HG03095 (cell line): ENCODE results near the gene TUBA1C.
"Not testable (repeated sequence)": the region's sequence is repeated elsewhere in the genome, so short reads cannot be mapped to it uniquely, and the experiment has no call there.

Experiments
- ATAC-seq: cut with Tn5 transposase; IDR thresholded peaks from one replicate; pipeline ENCODE4 v1.9.1; 2021; ENCODE audit warnings: moderate library complexity; ENCODE audit not compliant: unreplicated experiment

TUBA1C gene

GRCh38 chr12:49255456-49255855 lies 9.4 kb upstream of the TUBA1C start:
- not testable (repeated sequence) for ATAC-seq

DNA sequence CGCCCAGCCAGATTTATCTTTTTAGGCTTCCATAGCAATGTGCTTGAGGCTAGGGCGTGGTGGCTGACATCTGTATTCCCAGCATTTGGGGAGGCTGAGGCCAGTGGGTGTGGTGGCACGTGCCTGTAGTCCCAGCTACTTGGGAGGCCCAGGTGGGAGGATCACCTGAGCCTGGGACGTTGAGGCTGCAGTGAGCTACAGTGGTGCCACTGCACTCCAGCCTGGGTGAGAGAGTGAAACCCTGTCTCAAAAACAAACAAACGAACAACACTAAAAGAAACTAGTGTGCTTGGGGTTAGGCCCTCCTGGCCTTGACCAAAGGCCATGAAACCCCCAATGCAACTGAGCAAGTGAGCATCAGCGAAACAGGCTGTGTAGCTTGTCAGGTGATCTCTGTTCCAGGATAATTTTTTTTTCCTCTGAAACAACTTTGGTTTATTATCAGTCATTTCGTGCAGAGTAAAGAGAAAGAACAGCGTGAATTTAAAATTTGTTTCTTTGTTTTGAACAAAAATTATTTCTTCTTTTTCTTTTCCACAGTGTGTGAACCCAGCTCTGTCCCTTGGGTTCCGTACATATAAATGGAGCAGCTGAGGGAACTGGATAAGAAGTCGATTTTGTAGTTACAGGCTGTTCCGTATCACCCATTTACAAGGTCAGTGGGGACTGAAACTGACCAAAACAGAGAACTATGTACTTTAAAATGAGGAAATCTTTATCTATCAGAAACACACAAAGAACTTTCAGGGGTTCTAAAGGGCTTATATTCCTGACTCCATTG lies 8.8 kb upstream of the TUBA1C start:
- ATAC-seq, result no peak

DNA sequence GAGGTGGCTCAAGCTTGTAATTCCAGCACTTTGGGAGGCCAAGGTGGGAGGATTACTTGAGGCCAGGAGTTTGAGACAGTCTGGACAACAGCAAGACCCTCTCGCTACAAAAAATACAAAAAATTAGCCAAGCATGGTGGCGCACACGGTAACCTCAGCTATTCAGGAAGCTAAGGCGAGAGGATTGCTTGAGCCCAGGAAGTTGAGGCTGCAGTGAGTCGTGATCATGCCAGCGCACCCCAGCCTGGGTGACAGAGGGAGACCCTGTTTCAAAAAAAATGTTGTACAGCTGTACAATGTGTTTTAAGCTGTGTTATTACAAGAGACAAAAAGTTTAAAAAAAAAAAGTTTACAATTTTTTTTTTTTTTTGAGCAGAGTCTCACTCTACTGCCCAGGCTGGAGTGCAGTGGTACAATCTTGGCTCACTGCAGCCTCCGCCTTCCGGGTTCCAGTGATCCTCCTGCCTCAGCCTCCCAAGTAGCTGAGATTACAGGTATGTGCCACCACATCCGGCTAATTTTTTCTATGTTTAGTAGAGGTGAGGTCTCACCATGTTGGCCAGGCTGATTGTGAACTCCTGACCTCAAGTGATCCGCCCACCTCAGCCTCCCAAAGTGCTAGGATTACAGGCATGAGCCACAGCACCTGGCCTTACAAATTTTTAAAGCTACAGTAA lies 7.2 kb upstream of the TUBA1C start:
- not testable (repeated sequence) for ATAC-seq

DNA sequence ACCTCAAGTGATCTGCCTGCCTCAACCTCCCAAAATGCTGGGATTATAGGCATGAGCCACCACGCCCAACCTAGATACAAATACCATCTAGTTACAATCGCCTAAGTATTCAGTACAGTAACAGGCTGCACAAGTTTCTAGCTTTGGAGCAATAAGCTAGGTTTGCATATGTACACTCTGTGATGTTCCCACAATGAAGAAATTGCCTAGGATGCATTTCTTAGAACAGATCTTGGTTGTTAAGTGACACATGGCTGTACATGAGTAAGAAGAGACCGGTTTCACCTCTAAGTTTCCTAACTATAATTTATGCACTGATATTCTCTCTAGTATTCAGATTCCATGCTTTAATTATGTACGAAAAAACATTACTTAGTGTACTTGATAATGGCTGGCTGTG lies 5.4 kb upstream of the TUBA1C start:
- ATAC-seq, result no peak

DNA sequence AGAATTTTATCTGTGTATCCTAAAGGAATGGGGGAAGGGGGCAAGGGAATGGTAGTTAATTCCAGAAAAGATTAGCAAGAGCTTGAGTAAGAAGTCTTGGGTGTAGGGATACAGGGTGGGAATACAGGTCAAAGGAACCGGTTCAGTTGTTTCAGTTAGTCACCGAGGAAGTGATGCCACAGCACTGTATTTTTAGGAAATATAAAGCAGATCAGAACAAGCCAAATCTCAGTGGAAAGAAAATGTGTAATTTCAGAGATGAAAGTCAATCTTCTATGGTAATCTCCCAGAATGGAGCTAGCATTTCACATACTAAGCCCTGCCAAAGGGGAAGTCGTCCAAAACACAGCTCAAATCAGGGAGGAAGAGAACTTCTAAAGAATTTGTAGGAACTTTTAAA lies 4.7 kb upstream of the TUBA1C start:
- ATAC-seq, result no peak

DNA sequence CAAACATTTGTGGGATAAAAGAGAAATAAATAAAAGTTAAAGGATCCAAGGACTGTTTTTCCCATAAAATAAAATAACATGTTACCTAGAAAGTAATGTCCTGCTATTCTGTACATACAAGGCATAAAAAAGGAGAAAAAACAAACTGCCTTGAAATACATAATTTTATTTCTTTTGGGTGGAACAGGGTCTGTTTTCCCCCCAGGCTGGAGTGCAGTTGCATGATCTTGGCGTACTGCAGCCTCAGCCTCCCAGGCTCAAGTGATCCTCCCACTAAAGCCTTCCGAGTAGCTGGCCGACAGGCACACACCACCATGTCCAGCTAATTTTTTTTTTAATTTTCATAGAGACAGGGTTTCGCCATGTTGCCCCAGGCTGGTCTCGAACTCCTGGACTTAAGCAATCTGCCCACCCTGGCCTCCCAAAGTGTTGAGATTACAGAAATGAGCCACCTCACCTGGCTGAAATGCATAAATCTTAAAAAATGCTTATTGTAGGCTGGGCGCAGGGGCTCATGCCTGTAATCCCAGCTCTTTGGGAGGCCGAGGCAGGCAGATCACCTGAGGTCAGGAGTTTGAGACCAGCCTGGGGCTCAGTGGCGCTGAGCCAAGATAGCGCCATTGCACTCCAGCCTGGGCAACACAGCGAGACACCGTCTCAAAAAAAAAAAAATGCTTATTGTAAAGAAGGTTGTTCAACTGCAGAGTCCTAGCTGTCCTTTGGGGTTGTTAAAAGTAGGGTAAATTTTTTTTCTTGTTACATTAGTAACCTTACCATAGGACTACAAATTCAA lies 4.1 kb upstream of the TUBA1C start:
- ATAC-seq, result no peak

GRCh38 chr12:49261721-49262120 lies 3.2 kb upstream of the TUBA1C start:
- no peak for ATAC-seq

DNA sequence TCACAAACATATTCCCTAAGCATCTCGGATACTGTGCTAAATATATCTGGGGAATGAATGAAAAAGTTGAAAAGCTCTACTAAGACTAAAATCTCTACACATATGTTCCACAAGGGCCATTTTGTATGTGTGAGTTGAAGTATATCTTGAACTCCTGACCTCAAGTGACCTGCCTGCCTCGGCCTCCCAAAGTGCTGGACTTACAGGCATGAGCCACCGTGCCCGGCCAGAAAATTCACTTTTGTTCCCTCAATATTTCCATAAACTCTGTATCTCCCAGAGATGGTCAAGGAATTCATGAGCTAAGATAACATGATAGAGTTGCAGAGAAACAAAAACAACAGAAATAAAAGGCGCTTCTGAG lies 1.5 kb upstream of the TUBA1C start:
- ATAC-seq, result no peak

DNA sequence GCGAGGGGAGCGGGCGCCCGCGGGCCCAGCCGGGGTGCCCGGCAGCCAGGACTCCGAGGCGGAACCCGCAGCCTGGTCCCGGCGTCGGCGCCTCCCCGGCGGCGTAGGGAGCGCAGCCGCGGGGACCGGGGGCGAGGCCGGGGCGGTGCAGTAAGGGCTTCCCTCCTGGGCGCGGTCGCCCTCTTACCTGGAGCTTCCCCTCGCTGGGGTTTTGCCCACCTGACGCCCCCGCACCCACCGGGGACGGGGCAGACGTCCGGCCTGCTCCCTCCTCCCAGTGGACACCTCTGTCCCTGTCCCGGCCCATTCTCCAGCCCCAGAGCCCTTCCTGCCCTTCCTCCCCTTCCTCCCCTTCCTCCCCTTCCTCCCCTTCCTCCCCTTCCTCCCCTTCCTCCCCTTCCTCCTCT lies 413 bp upstream of the TUBA1C start:
- ATAC-seq, result peak; percentile 15

- ATAC-seq, result not testable (repeated sequence)
Observed at GRCh38 chr12:49269191-49269590, 4.3 kb downstream of the TUBA1C start.

DNA sequence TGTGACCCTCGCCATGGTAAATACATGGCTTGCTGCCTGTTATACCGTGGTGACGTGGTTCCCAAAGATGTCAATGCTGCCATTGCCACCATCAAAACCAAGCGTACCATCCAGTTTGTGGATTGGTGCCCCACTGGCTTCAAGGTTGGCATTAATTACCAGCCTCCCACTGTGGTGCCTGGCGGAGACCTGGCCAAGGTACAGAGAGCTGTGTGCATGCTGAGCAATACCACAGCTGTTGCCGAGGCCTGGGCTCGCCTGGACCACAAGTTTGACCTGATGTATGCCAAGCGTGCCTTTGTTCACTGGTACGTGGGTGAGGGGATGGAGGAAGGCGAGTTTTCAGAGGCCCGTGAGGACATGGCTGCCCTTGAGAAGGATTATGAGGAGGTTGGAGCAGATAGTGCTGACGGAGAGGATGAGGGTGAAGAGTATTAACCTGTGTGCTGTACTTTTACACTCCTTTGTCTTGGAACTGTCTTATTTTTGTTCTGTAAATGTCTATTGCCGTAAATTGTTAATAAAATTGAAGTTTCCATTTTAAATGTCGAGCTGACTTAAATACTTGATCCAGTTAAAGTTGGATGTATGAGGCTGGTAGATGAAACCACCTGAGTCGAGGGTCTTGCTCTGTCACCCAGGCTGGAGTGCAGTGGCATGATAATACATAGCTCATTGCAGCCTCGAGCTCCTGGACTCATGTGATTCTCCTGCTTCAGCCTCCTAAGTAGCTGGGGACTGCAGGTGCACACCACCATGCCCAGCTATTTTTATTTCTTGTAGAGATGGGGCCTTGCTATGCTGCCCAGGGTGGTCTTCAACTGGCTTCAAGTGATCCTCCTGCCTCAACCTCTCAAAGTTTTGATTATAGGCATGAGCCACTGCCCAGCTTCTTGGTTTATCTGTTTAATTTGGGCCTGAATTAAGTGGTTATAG lies 8.2 kb downstream of the TUBA1C start:
- ATAC-seq, result no peak

- no peak for ATAC-seq
Observed at GRCh38 chr12:49273726-49274395, 9.0 kb downstream of the TUBA1C start.

DNA sequence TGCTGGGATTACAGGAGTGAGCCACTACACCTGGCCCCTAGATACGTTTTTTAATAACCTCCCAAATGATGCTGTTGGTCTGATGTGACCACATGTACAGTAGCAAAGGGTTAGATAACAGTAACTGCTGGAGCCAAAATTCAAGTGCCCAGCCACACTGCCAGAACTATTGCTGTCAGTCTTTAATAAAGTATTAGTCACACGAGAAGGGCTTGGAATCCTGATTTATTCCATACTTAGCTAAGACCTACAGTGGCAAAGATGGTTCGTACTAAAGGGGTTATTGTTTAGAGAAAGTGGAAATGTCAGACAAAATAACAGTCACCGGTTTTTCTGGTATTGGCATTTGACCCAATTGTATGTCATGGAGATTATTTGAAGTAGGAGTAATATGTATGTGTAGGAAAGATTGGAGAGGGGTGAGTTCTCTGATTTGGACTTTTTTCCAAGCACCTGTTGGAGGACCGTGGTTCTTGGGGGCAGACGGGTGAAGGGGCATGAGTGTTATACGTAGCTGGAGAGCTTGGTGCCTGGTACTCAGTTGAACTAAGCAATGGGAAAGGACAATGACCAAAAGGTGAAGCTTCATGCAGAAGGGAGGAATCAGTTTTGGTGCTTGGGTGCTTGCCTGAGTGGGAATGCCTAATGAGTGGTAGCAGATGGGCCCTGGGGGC lies 9.7 kb downstream of the TUBA1C start:
- no peak for ATAC-seq

GRCh38 chr12:49276304-49277290 lies 11.7 kb downstream of the TUBA1C start:
- ATAC-seq, result no peak

GRCh38 chr12:49277466-49277865 lies 12.6 kb downstream of the TUBA1C start:
- no peak for ATAC-seq

- ATAC-seq, result no peak
Observed at GRCh38 chr12:49279706-49280159, 14.9 kb downstream of the TUBA1C start.

DNA sequence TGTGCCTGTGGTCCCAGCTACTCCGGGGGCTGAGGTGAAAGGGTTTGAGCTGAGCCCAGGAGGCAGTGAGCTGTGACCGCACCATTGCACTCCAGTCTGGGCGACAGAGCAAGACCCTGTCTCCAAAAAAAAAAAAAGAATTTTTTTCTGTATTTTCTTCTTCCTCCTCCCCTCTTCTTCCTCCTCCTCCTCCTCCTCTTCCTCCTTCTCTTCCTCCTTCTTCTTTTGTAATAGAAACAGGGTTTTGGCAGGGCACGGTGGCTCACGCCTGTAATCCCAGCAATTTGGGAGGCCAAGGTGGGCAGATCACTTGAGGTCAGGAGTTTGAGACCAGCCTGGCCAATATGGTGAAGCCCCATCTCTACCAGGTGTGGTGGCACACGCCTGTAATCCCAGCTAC lies 15.7 kb downstream of the TUBA1C start:
- not testable (repeated sequence) for ATAC-seq

- no peak for ATAC-seq
Observed at GRCh38 chr12:49282302-49282701, 17.4 kb downstream of the TUBA1C start.
